Stromal cell of bone marrow (primary cell): ENCODE measurements around the gene PNMT.

Experiments
- DNase-seq: peaks from one replicate; pipeline ENCODE4 v3.0.0-alpha.2; 2012; ENCODE audit warnings: low read depth

PNMT gene, protein sequence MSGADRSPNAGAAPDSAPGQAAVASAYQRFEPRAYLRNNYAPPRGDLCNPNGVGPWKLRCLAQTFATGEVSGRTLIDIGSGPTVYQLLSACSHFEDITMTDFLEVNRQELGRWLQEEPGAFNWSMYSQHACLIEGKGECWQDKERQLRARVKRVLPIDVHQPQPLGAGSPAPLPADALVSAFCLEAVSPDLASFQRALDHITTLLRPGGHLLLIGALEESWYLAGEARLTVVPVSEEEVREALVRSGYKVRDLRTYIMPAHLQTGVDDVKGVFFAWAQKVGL

DNA sequence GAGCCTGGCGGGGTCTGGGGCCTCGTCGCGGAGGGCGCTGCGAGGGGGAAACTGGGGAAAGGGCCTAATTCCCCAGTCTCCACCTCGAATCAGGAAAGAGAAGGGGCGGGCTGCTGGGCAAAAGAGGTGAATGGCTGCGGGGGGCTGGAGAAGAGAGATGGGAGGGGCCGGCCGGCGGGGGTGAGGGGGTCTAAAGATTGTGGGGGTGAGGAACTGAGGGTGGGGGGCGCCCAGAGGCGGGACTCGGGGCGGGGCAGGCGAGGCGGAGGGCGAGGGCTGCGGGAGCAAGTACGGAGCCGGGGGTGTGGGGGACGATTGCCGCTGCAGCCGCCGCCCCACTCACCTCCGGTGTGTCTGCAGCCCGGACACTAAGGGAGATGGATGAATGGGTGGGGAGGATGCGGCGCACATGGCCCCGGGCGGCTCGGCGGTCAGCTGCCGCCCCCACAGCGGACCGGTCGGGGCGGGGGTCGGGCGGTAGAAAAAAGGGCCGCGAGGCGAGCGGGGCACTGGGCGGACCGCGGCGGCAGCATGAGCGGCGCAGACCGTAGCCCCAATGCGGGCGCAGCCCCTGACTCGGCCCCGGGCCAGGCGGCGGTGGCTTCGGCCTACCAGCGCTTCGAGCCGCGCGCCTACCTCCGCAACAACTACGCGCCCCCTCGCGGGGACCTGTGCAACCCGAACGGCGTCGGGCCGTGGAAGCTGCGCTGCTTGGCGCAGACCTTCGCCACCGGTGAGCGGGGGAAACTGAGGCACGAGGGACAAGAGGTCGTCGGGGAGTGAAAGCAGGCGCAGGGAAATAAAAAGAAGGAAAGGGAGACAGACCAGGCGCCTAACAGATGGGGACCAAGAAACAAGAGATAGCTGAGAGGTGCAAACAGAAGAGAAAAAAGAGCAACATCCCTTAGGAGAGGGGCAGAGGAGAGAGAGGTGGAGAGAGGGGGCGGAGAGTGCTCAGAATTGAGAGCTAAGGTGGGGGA, at the start of gene PNMT:
PNMT (plus strand) TSS at position 509 of the 980 bp plus-strand sequence; CDS start at position 532, 23 bp downstream.
- DNase-seq = peak; percentile 13

- no peak for DNase-seq
These were observed 49.1 kb upstream of the PNMT start for GRCh38 chr17:39618956-39619785.

GRCh38 chr17:39619786-39620101, 48.5 kb upstream of the PNMT start:
- no peak for DNase-seq

DNA sequence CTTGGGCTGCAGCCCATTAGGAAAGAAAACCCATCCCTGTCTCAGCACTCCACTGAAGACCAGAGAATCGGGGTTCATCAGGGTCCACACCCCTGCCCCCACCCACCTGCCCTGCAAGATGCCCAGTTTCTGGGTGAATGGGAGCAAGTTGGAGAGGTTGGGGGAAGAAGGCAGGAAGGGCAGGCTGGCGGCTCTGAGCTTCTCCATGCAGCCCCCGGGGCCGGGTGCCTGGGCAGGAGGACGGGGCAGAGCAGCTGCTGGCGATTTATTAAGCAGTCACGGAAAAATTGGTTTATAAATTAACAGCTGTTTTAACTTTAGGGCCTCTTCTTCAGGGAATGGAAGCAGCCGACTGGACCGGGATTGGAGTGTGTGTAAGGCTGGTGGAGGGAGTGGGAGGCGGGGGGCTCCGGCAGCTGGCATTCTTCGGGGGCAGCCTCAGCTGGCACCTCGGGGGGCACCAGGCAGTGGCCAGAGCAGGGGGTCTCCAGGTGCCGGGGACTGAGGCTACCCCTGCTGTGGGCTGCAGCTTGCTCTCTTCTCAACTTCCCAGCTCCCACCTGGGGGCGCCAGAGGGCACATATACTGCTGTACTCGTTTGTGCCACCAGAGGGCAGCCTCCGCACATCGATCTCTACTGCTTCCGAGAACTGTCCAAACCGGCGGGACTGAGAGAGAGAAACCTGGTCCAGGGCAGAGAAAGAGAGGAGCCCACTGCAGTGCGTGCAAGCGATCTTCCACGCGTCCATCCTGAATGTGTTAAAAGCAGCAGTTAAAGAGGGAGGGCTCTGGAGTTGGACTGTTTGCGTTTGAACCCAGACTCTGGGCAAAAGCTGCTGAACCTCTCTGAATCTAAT, 46.5 kb upstream of the PNMT start:
- peak; percentile 47 for DNase-seq

- DNase-seq = no peak
These were observed 45.8 kb upstream of the PNMT start for GRCh38 chr17:39622380-39623006.

- DNase-seq = peak; percentile 34
These were observed 44.8 kb upstream of the PNMT start for GRCh38 chr17:39623356-39623950.

GRCh38 chr17:39624313-39624712, 43.9 kb upstream of the PNMT start:
- no peak for DNase-seq

- no peak for DNase-seq
These were observed 43.0 kb upstream of the PNMT start for GRCh38 chr17:39625198-39625785.

DNA sequence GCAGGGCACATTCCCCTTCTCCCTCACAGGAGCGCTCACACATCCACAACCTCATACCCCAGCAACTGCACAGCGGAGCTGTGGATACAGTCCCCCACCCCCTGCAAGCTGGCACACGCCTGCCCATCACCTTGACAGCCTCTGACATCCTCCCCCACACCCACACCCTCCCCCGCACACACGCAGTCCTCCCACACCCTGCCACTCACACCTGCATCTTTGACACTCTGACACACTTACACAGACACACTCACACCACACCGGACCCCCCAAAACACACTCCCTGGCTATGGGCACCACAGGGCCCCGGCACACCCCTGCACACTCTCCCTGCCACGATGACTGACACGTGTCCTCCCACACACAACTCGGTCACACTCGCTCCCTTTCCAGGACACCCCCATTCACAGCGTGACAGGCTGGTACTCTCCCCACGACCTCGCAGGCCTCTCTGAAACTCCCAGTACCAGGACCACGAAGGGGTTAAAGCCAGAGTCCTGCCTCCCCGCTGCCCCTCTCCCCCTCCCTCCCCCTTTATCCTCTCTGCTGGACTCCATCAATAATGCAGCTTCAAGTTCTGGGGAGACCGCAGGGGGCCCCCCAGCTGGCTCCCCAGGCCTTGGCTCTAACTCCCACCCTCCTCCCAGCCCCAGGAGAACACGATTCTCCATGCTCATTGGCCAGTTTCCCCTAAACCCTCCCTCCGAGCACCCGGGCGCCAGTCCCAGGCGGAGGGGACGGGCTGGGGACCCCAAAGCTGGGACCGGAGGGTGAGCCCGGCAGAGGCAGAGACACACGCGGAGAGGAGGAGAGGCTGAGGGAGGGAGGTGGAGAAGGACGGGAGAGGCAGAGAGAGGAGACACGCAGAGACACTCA, 41.8 kb upstream of the PNMT start, which contains the start of gene PPP1R1B:
PPP1R1B (plus strand) TSS at position 782 of the 876 bp plus-strand sequence. CDS start 441 bp downstream, outside the sequence.
- no peak for DNase-seq

DNA sequence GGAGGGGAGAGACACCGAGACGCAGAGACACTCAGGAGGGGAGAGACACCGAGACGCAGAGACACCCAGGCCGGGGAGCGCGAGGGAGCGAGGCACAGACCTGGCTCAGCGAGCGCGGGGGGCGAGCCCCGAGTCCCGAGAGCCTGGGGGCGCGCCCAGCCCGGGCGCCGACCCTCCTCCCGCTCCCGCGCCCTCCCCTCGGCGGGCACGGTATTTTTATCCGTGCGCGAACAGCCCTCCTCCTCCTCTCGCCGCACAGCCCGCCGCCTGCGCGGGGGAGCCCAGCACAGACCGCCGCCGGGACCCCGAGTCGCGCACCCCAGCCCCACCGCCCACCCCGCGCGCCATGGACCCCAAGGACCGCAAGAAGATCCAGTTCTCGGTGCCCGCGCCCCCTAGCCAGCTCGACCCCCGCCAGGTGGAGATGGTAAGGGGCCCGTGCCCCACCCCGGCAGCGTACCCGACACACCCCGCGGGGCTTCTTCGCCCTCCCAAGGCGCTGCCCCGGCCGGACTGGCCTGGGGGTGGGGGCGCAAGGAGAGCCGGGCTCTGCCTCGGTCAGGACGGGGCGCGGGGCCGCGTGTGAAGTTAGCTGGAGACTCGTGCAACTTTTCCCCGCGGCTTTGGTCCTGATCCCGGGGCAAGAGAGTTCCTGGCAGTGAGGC, 41.1 kb upstream of the PNMT start:
- no peak for DNase-seq

- DNase-seq = no peak
These were observed 40.3 kb upstream of the PNMT start for GRCh38 chr17:39627712-39628516.

DNA sequence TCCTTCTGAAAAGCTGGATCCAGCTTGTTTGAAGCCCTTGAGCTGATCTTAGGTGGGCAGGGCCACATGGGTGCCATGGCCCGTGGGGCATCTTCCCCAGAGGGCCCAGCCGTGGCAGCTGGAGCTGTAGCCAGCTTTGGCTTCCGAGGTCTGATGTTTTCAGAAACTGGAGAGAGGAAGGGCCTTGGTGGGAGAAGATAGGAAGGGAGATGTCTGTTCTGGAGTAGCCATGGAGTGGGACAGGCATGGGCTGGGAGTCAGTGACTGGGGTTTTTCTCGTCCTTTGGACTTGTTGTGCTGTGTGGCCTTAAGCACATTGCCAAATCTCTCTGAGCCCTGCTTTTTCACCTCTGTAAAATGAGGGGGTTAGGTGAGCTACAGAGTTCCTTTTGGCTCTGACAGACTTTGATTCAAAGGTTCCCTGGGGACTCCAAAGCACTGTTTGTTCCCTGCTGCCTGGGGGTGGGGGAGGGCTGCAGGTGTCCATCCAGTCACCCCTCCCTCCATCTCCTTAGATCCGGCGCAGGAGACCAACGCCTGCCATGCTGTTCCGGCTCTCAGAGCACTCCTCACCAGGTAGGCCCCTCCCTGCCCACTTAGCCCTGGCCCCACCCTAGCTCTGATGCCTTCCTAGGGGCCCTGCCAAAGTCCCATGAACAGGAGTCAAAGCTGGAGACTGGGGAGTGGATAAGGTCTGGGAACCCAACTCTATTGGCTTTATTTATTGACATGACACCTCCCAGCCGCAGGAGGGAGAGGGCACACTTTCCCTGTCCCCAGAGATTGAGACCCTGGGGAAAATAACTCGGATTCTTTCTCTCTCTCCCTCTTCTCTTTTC, 39.4 kb upstream of the PNMT start:
- DNase-seq = no peak

DNA sequence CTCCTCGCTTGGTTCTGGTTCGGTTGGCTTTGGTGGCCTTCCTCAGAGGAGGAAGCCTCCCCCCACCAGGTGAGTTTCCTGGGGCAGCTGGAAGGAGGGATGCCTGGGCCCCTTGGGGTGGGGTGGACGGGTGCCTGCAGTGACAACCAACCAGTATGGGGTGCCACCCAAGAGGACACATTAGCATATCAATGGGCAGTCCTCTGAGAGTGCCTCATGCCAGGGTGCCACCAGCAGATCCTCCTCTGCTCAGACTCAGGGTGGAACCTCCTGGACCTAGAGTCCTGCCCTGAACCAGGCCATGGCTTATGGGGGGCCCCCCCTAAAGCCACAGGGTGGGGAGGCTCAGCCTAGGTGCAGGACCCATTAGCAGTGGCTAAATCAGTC, 38.8 kb upstream of the PNMT start:
- DNase-seq = no peak

- no peak for DNase-seq
These were observed 38.4 kb upstream of the PNMT start for GRCh38 chr17:39629898-39630297.

GRCh38 chr17:39631403-39631802, 36.9 kb upstream of the PNMT start:
- no peak for DNase-seq

DNA sequence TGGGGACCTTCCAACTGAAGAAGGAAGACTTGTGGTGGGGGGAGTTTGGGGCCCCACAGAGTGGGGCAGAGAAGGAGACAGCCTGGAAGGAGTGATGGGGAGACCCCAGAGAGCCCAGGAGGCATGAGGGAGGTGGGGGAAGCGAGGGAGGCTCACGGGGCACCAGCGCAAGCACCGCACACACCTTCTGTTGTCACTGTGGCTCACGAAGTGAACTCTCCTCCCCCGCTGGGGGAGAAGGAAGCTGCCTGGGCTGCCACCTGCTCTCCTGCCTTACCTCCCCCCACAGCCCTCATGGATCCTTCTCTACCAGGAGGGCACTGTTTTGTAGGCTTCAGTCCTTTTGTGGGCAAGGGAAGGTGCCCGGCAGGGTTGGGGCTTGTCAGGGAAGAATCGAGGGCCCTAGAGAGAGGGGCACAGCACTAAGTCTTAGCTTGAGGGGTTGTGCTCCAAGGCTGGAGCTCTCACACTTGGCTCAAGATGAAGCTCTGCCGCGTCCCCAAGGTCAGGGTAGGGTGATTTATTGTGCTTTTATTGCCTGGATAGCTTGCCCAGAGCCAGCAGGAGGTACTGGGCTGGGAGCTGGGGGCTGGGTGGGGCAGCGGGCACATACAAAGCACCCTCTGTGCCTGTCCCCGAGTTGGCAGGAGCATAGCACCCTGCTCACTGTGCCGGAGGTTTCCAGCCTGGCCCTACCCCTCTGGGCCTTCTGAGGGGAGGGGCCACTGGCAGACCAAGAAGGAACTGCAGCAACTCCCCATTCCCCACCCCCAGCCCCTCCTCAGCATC, 35.9 kb upstream of the PNMT start:
- no peak for DNase-seq
